WERI-Rb-1 (cell line): ENCODE data around the gene IFT80.

Source experiments
- DNase-seq: peaks from one replicate; pipeline ENCODE4 v3.0.0-alpha.2; 2020
- H3K27ac ChIP-seq: fragments of 250-450 bp; sonication (Bioruptor Pico); 2 replicates; pipeline ENCODE4 v1.5.1; 2020; ENCODE audit warnings: mild to moderate bottlenecking, moderate library complexity
- H3K27me3 ChIP-seq: fragments of 250-450 bp; sonication (Bioruptor Pico); 2 replicates; pipeline ENCODE4 v1.5.1; 2021; ENCODE audit warnings: mild to moderate bottlenecking, low read depth, moderate library complexity; ENCODE audit not compliant: insufficient read depth, severe bottlenecking
- H3K36me3 ChIP-seq: fragments of 250-450 bp; sonication (Bioruptor Pico); 2 replicates; pipeline ENCODE4 v1.5.1; 2020; ENCODE audit warnings: mild to moderate bottlenecking, moderate library complexity
- H3K4me3 ChIP-seq: 2 replicates; pipeline ENCODE4 v1.5.1; 2011; ENCODE audit warnings: low read depth, mild to moderate bottlenecking, control low read depth, low read length
- H3K9me3 ChIP-seq: fragments of 250-450 bp; sonication (Bioruptor Pico); 2 replicates; pipeline ENCODE4 v1.5.1; 2021; ENCODE audit warnings: mild to moderate bottlenecking, moderate library complexity; ENCODE audit not compliant: severe bottlenecking
- TF ChIP-seq, protein P1 (sequence below): IDR thresholded peaks from 2 replicates; pipeline ENCODE4 v1.5.1; 2011; ENCODE audit warnings: low read depth, mild to moderate bottlenecking, control low read depth, inconsistent platforms, low read length

The IFT80 gene

DNA sequence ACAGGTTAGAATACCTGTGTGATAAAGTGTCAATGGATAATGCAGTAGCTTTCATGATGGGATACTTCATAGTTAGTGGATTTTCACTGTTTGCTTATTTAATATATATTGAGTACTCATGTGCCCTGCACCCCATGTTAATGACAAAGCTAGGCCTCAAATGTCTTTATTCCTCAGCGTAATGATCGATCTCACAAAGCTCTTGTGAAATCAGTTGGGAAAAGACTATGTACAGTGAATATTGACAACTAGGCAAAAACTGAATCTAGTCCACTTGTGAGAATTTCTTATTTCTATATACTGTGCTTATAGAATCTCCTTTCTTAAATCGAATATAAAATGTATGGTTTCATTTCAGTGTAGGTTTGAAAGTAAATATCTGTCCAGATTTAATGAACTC, 18.3 kb upstream of the IFT80 start:
- Histone ChIP-seq H3K9me3 (no peaks in the 10 kb centered on the region), H3K4me3 (no peak overlapping the region), H3K36me3 (peaks cover 92% of the 10 kb centered on the region), H3K27me3 (no peaks in the 10 kb centered on the region), H3K27ac (no peak overlapping the region)
- DNase-seq, result no peak
- TF ChIP-seq, protein P1, sequence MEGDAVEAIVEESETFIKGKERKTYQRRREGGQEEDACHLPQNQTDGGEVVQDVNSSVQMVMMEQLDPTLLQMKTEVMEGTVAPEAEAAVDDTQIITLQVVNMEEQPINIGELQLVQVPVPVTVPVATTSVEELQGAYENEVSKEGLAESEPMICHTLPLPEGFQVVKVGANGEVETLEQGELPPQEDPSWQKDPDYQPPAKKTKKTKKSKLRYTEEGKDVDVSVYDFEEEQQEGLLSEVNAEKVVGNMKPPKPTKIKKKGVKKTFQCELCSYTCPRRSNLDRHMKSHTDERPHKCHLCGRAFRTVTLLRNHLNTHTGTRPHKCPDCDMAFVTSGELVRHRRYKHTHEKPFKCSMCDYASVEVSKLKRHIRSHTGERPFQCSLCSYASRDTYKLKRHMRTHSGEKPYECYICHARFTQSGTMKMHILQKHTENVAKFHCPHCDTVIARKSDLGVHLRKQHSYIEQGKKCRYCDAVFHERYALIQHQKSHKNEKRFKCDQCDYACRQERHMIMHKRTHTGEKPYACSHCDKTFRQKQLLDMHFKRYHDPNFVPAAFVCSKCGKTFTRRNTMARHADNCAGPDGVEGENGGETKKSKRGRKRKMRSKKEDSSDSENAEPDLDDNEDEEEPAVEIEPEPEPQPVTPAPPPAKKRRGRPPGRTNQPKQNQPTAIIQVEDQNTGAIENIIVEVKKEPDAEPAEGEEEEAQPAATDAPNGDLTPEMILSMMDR, result no peak

DNA sequence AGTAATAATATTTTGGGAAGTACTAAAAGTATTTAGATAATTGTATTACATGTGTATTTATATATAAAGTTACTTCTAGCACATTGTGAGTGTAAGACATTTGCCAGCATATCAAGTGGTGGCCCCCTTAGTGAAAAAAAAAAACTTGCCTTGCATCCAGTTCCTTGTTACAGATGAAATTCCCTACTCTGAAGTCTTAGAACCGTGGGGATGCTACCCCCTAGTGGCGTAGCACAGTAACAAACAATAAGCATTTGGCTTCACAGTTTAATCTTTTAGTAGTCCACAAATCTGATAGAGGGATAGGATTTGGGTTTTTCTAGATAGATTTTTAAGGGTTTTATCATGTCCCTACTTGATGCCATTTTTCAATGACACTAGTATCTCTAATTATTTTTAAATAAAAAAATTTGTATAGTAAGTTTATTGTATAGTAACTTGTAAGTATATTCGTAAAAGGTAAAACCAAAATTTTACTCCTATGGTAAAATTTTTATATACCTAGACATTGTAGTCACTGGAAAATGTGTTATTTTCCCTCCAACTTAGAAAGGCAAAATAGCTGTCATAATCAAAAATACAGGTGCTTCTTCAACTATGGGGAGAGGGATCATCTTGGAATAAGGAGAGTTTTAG, 14.7 kb upstream of the IFT80 start:
- no peak overlapping the region for H3K27ac ChIP-seq
- no peaks in the 10 kb centered on the region for H3K9me3 ChIP-seq
- DNase-seq, result peak; percentile 72
- TF ChIP-seq, protein P1, result peak; percentile 54
- H3K27me3 ChIP-seq, result no peaks in the 10 kb centered on the region
- H3K36me3 ChIP-seq, result peaks cover 79% of the 10 kb centered on the region
- H3K4me3 ChIP-seq, result no peak overlapping the region

DNA sequence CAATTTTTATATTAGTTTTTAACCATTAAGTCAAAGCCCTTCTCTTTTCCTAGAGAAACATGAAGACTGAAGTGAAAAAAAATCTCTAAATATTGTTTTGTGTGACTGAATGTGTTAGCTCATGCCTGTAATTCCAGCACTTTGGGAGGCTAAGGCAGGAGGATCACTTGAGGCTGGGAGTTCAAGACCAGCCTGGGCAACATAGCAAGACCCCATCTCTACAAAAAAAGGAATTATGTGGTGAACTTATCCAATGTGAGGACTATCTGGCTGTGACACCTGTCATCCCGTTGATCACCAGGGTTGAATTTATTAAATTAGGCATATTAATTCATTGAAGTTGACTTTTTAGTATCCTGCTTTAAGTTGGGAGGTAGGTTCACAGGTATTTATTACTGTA, 13.5 kb upstream of the IFT80 start:
- TF ChIP-seq, protein P1, result no peak
- H3K9me3 ChIP-seq, result no peaks in the 10 kb centered on the region
- H3K27ac ChIP-seq, result no peak overlapping the region
- H3K36me3 ChIP-seq, result peaks cover 79% of the 10 kb centered on the region
- H3K4me3 ChIP-seq, result no peak overlapping the region
- no peaks in the 10 kb centered on the region for H3K27me3 ChIP-seq
- DNase-seq, result no peak

DNA sequence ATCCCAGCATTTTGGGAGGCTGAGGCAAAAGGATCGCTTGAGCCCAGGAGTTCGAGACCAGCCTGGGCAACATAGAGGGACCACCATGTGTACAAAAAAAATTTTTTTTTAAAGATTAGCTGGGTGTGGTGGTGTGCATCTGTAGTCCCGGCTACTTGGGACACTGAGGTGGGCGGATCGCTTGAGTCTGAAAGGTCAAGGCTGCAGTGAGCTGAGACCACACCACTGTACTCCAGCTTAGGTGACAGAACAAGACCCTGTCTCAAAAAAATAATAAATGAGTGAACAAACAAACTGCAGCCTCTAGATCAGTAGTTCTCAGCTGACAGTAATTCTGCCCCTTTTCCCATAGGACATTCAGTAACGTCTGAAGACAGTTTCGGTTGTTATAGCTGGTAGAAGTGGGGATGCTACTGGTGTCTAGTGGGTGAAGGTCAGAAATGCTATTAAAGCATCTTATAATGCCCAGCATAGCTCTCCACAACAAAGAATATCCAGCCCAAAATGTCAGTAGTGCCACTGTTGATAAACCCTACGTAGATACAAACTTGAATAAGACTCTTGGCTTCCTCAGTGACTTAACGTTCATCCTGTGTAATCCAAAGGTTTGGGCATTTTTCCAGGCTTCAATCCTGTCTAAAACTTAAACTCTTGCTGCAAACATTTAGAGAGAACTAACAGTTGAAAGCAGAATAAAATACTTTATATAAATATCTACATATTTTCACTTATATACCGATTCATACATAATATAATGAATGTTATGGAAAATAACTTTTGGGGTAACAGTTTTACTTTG, 11.0 kb upstream of the IFT80 start:
- Histone ChIP-seq H3K27me3 (no peaks in the 10 kb centered on the region), H3K36me3 (peaks cover 80% of the 10 kb centered on the region), H3K9me3 (no peaks in the 10 kb centered on the region), H3K4me3 (no peak overlapping the region), H3K27ac (no peak overlapping the region)
- no peak for DNase-seq
- TF ChIP-seq, protein P1, result no peak

DNA sequence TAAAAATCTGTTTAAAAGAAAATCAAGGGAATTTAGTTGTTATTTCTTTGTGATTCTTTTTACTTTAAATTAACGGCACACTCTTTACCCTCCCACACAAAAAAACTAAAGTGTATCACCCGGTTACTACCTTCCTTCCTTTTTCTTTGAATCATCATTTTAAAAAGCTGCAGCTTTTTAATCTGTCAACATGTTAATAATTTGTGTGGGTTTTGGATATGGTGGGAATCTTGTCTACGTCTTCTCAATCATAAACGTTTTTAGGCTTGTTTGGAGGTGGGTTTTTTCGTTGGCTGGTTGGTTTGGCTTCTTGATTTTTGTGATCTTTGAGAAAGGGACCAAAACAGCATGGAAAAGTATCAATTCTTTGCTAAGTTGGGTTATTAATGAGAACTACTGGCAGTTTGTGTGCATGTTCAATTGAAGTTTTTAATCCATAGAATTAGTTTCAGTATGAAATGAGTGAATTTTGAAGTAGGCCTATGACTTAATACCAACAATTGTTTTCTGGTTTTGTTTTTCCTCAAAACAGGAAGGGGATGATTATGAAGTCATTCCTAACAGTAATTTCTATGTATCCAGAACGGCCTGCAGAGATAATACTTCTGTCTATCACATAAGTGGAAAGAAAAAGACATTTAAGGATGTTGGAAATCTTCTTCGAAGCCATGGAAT, 4.9 kb upstream of the IFT80 start:
- H3K36me3 ChIP-seq, result peaks cover 90% of the 10 kb centered on the region
- no peak overlapping the region for H3K27ac ChIP-seq
- no peak for DNase-seq
- H3K27me3 ChIP-seq, result no peaks in the 10 kb centered on the region
- no peaks in the 10 kb centered on the region for H3K9me3 ChIP-seq
- no peak overlapping the region for H3K4me3 ChIP-seq
- TF ChIP-seq, protein P1, result no peak
